GM12878 (cell line): ENCODE measurements around the gene CNOT10. TPM values are rescaled to one million over a fixed set of nuclear protein-coding genes. Genes with fewer than 3 reads are reported as not detected.

Source experiments
- ATAC-seq: fragments of 200-7000 bp; cut with Tn5 transposase; 3 replicates; pipeline ENCODE4 v1.9.1; 2020; ENCODE audit warnings: mild to moderate bottlenecking, moderate library complexity
- BruUV-seq: library from RNA; stranded (reverse); fragments of 400-500 nt; replicated peaks from 2 replicates; lab custom pipeline; 2021; lab: Mats Ljungman, UMichigan
- CTCF ChIA-PET: fragments of 300-600 bp; sonication (Branson Sonifier 250); formaldehyde crosslinking; extraction: SDS; loops from one replicate; lab custom pipeline; 2021; ENCODE audit warnings: inconsistent platforms; lab: Yijun Ruan, JAX
- POLR2A ChIA-PET: fragments of 350-600 bp; formaldehyde crosslinking; extraction: SDS; loops from one replicate; lab custom pipeline; 2021; ENCODE audit warnings: inconsistent platforms; lab: Charles Lee
- RAD21 ChIA-PET: fragments of 300-600 bp; sonication (Branson Sonifier 250); formaldehyde crosslinking; loops from one replicate; lab custom pipeline; 2023; ENCODE audit warnings: antibody characterized with exemption; ENCODE audit not compliant: unreplicated experiment; lab: Charles Lee
- SMC1A ChIA-PET: fragments of 300-600 bp; sonication (Branson Sonifier 250); formaldehyde crosslinking; loops from one replicate; lab custom pipeline; 2023; ENCODE audit not compliant: unreplicated experiment, uncharacterized antibody; lab: Charles Lee
- DNase-seq: peaks from one replicate; pipeline ENCODE4 v3.0.0-alpha.2; 2011; ENCODE audit warnings: low read depth, low spot score
- FAIRE-seq: peaks from 3 replicates; lab custom pipeline; 2011; peaks lifted over from hg19 to GRCh38; lab: Jason Lieb, UNC
- H2AFZ ChIP-seq: 2 replicates; pipeline ENCODE4 v1.6.0; 2011; ENCODE audit warnings: low read depth, low read length, control low read depth; ENCODE audit not compliant: control insufficient read depth
- H3K27ac ChIP-seq: 2 replicates; pipeline ENCODE4 v1.5.1; 2011; ENCODE audit warnings: control low read depth; ENCODE audit not compliant: control insufficient read depth, insufficient read depth
- H3K27me3 ChIP-seq, 2 experiments: replicated peaks in 1 of 2; 2 replicates each; pipeline versions ENCODE4 v1.6.0 to v1.6.1; 2011; ENCODE audit warnings: low read length in 1 of 2; ENCODE audit not compliant: control insufficient read depth in 2 of 2, insufficient read depth in 2 of 2
- H3K36me3 ChIP-seq, 2 experiments: 2 replicates each; pipeline ENCODE4 v1.5.1; 2011; ENCODE audit warnings: low read length in 1 of 2; ENCODE audit not compliant: control insufficient read depth in 2 of 2, insufficient read depth in 2 of 2
- H3K4me1 ChIP-seq: 2 replicates; pipeline ENCODE4 v1.6.1; 2011; ENCODE audit warnings: mild to moderate bottlenecking, low read length, moderate library complexity, mixed read lengths; ENCODE audit not compliant: control insufficient read depth, insufficient read depth
- H3K4me2 ChIP-seq: 2 replicates; pipeline ENCODE4 v1.6.0; 2011; ENCODE audit warnings: control low read depth; ENCODE audit not compliant: control insufficient read depth, insufficient read depth
- H3K4me3 ChIP-seq: fragments of 200-600 bp; sonication (generic); 2 replicates; pipeline ENCODE4 v1.5.1; 2016
- H3K79me2 ChIP-seq: 2 replicates; pipeline ENCODE4 v1.6.0; 2011; ENCODE audit warnings: low read length; ENCODE audit not compliant: control insufficient read depth, insufficient read depth
- H3K9ac ChIP-seq: 2 replicates; pipeline ENCODE4 v1.8.0; 2011; ENCODE audit warnings: low read length, control low read depth, mixed read lengths; ENCODE audit not compliant: control insufficient read depth, insufficient read depth
- H3K9me3 ChIP-seq: replicated peaks from 3 replicates; pipeline ENCODE4 v1.5.1; 2011; ENCODE audit warnings: mild to moderate bottlenecking, low read length; ENCODE audit not compliant: control insufficient read depth, insufficient read depth
- H4K20me1 ChIP-seq: 2 replicates; pipeline ENCODE4 v1.6.0; 2011; ENCODE audit not compliant: control insufficient read depth, insufficient read depth
- BACH1 ChIP-seq: fragments of 450-650 bp; IDR thresholded peaks from 2 replicates; pipeline ENCODE4 v1.6.1; 2017; ENCODE audit warnings: mild to moderate bottlenecking, borderline replicate concordance
- BHLHE40 ChIP-seq, 2 experiments: fragments of 450-650 bp in 1 of 2; IDR thresholded peaks; 2 replicates each; pipeline ENCODE4 v1.6.1; 2011 to 2017; ENCODE audit warnings: low read depth in 2 of 2, borderline replicate concordance in 1 of 2, improper control_type of control experiment in 1 of 2, low read length in 1 of 2, mild to moderate bottlenecking in 1 of 2
- HDAC2 ChIP-seq: fragments of 200-600 bp; sonication (generic); IDR thresholded peaks from 2 replicates; pipeline ENCODE4 v1.6.1; 2017
- IKZF1 ChIP-seq: fragments of 450-650 bp; conservative IDR thresholded peaks from 2 replicates; pipeline ENCODE4 v1.6.1; 2017; ENCODE audit warnings: antibody characterized with exemption, mild to moderate bottlenecking
- KLF5 ChIP-seq: fragments of 450-650 bp; IDR thresholded peaks from 2 replicates; pipeline ENCODE4 v1.6.1; 2014; ENCODE audit warnings: mild to moderate bottlenecking; ENCODE audit not compliant: partially characterized antibody
- LARP7 ChIP-seq: fragments of 450-650 bp; IDR thresholded peaks from 2 replicates; pipeline ENCODE4 v1.6.1; 2017; ENCODE audit warnings: mild to moderate bottlenecking
- NR2F1 ChIP-seq: fragments of 450-650 bp; conservative IDR thresholded peaks from 2 replicates; pipeline ENCODE4 v1.6.1; 2017; ENCODE audit warnings: mild to moderate bottlenecking
- SIN3A ChIP-seq: IDR thresholded peaks from 2 replicates; pipeline ENCODE4 v1.6.1; 2012; ENCODE audit warnings: low read depth, low read length, improper control_type of control experiment
- SMARCA5 ChIP-seq: fragments of 450-650 bp; IDR thresholded peaks from 2 replicates; pipeline ENCODE4 v1.6.1; 2017; ENCODE audit warnings: mild to moderate bottlenecking
- TCF3 ChIP-seq: IDR thresholded peaks from 2 replicates; pipeline ENCODE4 v1.6.1; 2012; ENCODE audit warnings: low read depth, mild to moderate bottlenecking, low read length, borderline replicate concordance; ENCODE audit not compliant: insufficient read depth
- ZNF274 ChIP-seq: IDR thresholded peaks from one replicate; pipeline ENCODE4 v1.8.0; 2011; ENCODE audit not compliant: insufficient read length, insufficient read depth
- WGBS: methylation state at CpG from one replicate; pipeline ENCODE4 v1.1.6; 2016; ENCODE audit warnings: low lambda C conversion rate; ENCODE audit not compliant: insufficient replicate concordance, insufficient coverage; ENCODE audit errors: missing lambda C conversion rate; 5-methylcytosine and 5-hydroxymethylcytosine counted together
- in situ Hi-C: fragments of 300-500 bp; cut with MboI; formaldehyde crosslinking; loops from 9 replicates; pipeline ENCODE4 v1.14.3; 2018; ENCODE audit warnings: mixed read lengths
- intact Hi-C: fragments of 100-400 bp; cut with micrococcal nuclease; formaldehyde crosslinking; loops from one replicate; pipeline ENCODE4 v1.14.2; 2022; ENCODE audit not compliant: unreplicated experiment
- polyA plus RNA-seq, 11 experiments: library from polyadenylated mRNA; depleted of rRNA in 4 of 11; unstranded in 6 of 11; stranded (reverse) in 5 of 11; fragments of >200 nt; fragmentation: Nextera tagmentation in 4 of 11; fragmentation: Illumina TruSeq in 1 of 11; extraction: Ambion mirVana in 4 of 11; extraction: Trizol in 1 of 11; gene quantifications; 1 replicate in 1 of 11; 2 replicates in 10 of 11; pipeline versions ENCODE4 v1.2.1 to v1.2.3, GENCODE V29; 2011 to 2016; ENCODE audit warnings: inconsistent platforms in 2 of 11, missing spikeins in 2 of 11, low read depth in 1 of 11
- total RNA-seq, 4 experiments: library from RNA; depleted of rRNA in 3 of 4; stranded (reverse); fragments of >200 nt in 3 of 4; fragmentation: Illumina TruSeq in 1 of 4; extraction: Trizol in 1 of 4; gene quantifications; 2 replicates each; pipeline versions ENCODE4 v1.2.1 to v1.2.3, GENCODE V29; 2013 to 2021
- TF ChIP-seq, protein P1 (sequence below): fragments of 450-650 bp; IDR thresholded peaks from 2 replicates; pipeline ENCODE4 v1.6.1; 2017; ENCODE audit warnings: mild to moderate bottlenecking, moderate library complexity
- TF ChIP-seq, protein P2 (sequence below): IDR thresholded peaks from 2 replicates; pipeline ENCODE4 v1.6.1; 2011; ENCODE audit warnings: borderline replicate concordance, low read depth, mild to moderate bottlenecking, moderate library complexity, low read length; ENCODE audit not compliant: insufficient read depth, poor library complexity, severe bottlenecking
- TF ChIP-seq, protein P3 (sequence below): IDR thresholded peaks from 2 replicates; pipeline ENCODE4 v1.6.1; 2011; ENCODE audit warnings: borderline replicate concordance, low read depth, mild to moderate bottlenecking, moderate library complexity, mixed read lengths, low read length; ENCODE audit not compliant: insufficient read depth; ENCODE audit errors: extremely low read length

Gene CNOT10
- total and polyA plus RNA-seq, 10 of the 15 experiments (the other 5 are each of a cell fraction or from before 2014, with no cell fraction given) = 18.2 to 51.9 (median 45.5) TPM

DNA sequence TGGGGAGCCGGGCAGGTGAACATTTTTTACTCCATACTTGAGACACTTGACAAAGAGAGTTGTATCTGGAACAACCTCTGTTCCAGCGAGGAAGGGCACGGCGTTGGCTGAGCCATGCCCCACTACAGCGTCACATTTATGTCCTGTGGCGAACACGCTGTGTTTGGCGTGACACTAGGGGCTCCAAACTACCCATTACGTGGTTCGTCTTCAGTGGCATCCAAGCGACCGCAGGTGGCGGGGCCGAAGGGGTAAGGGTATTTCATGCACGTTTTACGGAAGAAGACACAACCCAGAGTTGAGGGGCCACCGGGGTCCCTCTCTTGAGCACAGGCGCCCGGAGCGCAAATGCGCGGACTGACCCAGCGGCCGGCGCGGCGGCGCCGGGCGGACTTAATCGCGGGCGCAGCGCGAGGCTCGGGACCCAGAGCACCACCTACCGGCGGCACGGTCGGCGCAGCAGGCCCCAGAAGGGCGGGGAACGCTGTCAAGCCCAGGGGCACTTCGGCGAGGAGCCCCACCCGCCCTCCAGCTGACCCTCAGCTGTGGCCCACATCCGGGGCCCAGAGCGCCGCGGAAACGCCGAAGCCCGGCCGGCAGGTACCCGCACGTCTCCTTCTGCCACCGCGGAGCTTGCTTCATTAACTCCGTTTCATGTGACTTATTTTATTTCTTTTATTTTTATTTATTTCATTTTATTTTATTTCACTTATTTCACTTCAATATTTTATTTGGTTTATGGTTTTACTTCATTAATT is 96.4 kb downstream of the CNOT10 start:
- Histone ChIP-seq H3K27me3 (no peaks in the 10 kb centered on the region), H3K4me2 (peak overlapping the region; percentile 100), H3K9ac (peak overlapping the region; percentile 54; the same call in 1 of the 2 replicates), H3K4me3 (peak overlapping the region; percentile 66), H4K20me1 (no peaks in the 10 kb centered on the region), H3K36me3 (no peaks in the 10 kb centered on the region; a peak in 1 of 4 replicates), H2AFZ (peak overlapping the region; percentile 90), H3K79me2 (no peaks in the 10 kb centered on the region), H3K4me1 (no peaks in the 10 kb centered on the region), H3K9me3 (no peaks in the 10 kb centered on the region), H3K27ac (no peak overlapping the region)
- no peak for FAIRE-seq
- in situ Hi-C loops = no loop called here
- ChIA-PET RAD21 (interaction anchor here (0.6 to 1.6 kb wide), 7 partner anchors 18 to 274 kb away, joined by 3 to 6 read pairs (median 4); no protein-coding TSS in a partner anchor), CTCF (interaction anchor here (0.6 to 2.4 kb wide), 28 partner anchors 8 to 670 kb away, joined by 3 to 13 read pairs (median 3); partner anchors contain the start of gene CNOT10), POLR2A (no interaction called here), SMC1A (interaction anchor here (0.7 to 1.5 kb wide), 7 partner anchors 10 to 323 kb away, joined by 3 to 4 read pairs (median 3); no protein-coding TSS in a partner anchor)
- intact Hi-C loops = loop anchor here (1.0 to 10.0 kb wide), 2 partner anchors 121 to 267 kb away; no protein-coding TSS in a partner anchor
- BruUV-seq = no TSS peak
- WGBS = under 1% methylated on average over 59 of the region's 59 CpGs
- peak; percentile 26 for DNase-seq
- peak; percentile 99 for ATAC-seq
- TF ChIP-seq ZNF274 (no peak), HDAC2 (peak; percentile 81; the same call in 1 of the 2 replicates), IKZF1 (peak; percentile 46; the same call in 1 of the 2 replicates), NR2F1 (peak; percentile 57), BHLHE40 (IDR thresholded peaks at IDR 0.05; ENCODE audit: borderline replicate concordance in 1 of 2, low read depth in 2 of 2, low read length in 1 of 2) (peak; percentile 53 to 72; a peak in 3 of 4 replicates), SMARCA5 (peak; percentile 86; the same call in 1 of the 2 replicates), SIN3A (peak; percentile 73; the same call in 1 of the 2 replicates), TCF3 (0 out of 2 replicates have a peak, but pooled peaks have one; percentile 36), BACH1 (peak; percentile 42; the same call in 1 of the 2 replicates), LARP7 (peak; percentile 57), KLF5 (no peak)
- TF ChIP-seq, protein P1, sequence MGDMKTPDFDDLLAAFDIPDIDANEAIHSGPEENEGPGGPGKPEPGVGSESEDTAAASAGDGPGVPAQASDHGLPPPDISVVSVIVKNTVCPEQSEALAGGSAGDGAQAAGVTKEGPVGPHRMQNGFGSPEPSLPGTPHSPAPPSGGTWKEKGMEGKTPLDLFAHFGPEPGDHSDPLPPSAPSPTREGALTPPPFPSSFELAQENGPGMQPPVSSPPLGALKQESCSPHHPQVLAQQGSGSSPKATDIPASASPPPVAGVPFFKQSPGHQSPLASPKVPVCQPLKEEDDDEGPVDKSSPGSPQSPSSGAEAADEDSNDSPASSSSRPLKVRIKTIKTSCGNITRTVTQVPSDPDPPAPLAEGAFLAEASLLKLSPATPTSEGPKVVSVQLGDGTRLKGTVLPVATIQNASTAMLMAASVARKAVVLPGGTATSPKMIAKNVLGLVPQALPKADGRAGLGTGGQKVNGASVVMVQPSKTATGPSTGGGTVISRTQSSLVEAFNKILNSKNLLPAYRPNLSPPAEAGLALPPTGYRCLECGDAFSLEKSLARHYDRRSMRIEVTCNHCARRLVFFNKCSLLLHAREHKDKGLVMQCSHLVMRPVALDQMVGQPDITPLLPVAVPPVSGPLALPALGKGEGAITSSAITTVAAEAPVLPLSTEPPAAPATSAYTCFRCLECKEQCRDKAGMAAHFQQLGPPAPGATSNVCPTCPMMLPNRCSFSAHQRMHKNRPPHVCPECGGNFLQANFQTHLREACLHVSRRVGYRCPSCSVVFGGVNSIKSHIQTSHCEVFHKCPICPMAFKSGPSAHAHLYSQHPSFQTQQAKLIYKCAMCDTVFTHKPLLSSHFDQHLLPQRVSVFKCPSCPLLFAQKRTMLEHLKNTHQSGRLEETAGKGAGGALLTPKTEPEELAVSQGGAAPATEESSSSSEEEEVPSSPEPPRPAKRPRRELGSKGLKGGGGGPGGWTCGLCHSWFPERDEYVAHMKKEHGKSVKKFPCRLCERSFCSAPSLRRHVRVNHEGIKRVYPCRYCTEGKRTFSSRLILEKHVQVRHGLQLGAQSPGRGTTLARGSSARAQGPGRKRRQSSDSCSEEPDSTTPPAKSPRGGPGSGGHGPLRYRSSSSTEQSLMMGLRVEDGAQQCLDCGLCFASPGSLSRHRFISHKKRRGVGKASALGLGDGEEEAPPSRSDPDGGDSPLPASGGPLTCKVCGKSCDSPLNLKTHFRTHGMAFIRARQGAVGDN = peak; percentile 19; the same call in 1 of the 2 replicates
- TF ChIP-seq, protein P2, sequence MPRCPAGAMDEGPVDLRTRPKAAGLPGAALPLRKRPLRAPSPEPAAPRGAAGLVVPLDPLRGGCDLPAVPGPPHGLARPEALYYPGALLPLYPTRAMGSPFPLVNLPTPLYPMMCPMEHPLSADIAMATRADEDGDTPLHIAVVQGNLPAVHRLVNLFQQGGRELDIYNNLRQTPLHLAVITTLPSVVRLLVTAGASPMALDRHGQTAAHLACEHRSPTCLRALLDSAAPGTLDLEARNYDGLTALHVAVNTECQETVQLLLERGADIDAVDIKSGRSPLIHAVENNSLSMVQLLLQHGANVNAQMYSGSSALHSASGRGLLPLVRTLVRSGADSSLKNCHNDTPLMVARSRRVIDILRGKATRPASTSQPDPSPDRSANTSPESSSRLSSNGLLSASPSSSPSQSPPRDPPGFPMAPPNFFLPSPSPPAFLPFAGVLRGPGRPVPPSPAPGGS = no peak
- TF ChIP-seq, protein P3, sequence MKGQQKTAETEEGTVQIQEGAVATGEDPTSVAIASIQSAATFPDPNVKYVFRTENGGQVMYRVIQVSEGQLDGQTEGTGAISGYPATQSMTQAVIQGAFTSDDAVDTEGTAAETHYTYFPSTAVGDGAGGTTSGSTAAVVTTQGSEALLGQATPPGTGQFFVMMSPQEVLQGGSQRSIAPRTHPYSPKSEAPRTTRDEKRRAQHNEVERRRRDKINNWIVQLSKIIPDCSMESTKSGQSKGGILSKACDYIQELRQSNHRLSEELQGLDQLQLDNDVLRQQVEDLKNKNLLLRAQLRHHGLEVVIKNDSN = no peak
